K562 (cell line): ENCODE results near the gene JMY. TPM values are rescaled to one million over a fixed set of nuclear protein-coding genes. Genes with fewer than 3 reads are reported as not detected.

ENCODE experiments used
- ATAC-seq: fragments of 200-7000 bp; cut with Tn5 transposase; 3 replicates; pipeline ENCODE4 v1.9.1; 2020; ENCODE audit warnings: moderate library complexity
- BruUV-seq: library from RNA; stranded (reverse); fragments of 400-500 nt; replicated peaks from 2 replicates; lab custom pipeline; 2021; lab: Mats Ljungman, UMichigan
- CTCF ChIA-PET: fragments of 300-600 bp; formaldehyde crosslinking; extraction: SDS; loops from one replicate; lab custom pipeline; 2021; ENCODE audit warnings: low intra/inter-chr PET ratio; lab: Yijun Ruan, JAX
- POLR2A ChIA-PET: fragments of 300-600, 350-650 bp; sonication (Branson Sonifier 250); formaldehyde crosslinking; extraction: SDS; loops from one replicate; lab custom pipeline; 2021; ENCODE audit warnings: antibody characterized with exemption, inconsistent platforms; lab: Yijun Ruan, JAX
- DNase-seq, 4 experiments: peaks; one replicate each; pipeline versions ENCODE4 v3.0.0 to v3.0.0-alpha.2; 2011 to 2018; ENCODE audit warnings: low spot score in 3 of 4, mixed read lengths in 3 of 4; ENCODE audit errors: extremely low read depth in 1 of 4
- FAIRE-seq: peaks from 2 replicates; lab custom pipeline; 2011; peaks lifted over from hg19 to GRCh38; lab: Jason Lieb, UNC
- H2AFZ ChIP-seq: 2 replicates; pipeline ENCODE4 v1.6.0; 2011; ENCODE audit warnings: low read depth, low read length, control low read depth, inconsistent platforms
- H3K27ac ChIP-seq: fragments of 200-600 bp; 3 replicates; pipeline ENCODE4 v1.8.0; 2011; ENCODE audit warnings: low read depth, mild to moderate bottlenecking, control low read depth, inconsistent platforms, low read length, moderate library complexity, mixed read lengths; ENCODE audit errors: extremely low read depth
- H3K27me3 ChIP-seq, 2 experiments: fragments of 300-600 bp in 1 of 2; 2 replicates in 1 of 2; 3 replicates in 1 of 2; pipeline versions ENCODE4 v1.6.0 to v1.8.0; 2011; ENCODE audit warnings: inconsistent platforms in 2 of 2, low read length in 2 of 2, mild to moderate bottlenecking in 1 of 2, mixed read lengths in 1 of 2, moderate library complexity in 1 of 2; ENCODE audit not compliant: control insufficient read depth in 2 of 2, insufficient read depth in 2 of 2
- H3K36me3 ChIP-seq: fragments of 300-600 bp; 3 replicates; pipeline ENCODE4 v1.8.0; 2011; ENCODE audit warnings: mild to moderate bottlenecking, low read length, inconsistent platforms; ENCODE audit not compliant: control insufficient read depth, insufficient read depth
- H3K4me1 ChIP-seq, 2 experiments: fragments of 200-600 bp in 1 of 2; replicated peaks in 1 of 2; 2 replicates in 1 of 2; 3 replicates in 1 of 2; pipeline versions ENCODE4 v1.5.1 to v1.8.0; 2011; ENCODE audit warnings: inconsistent platforms in 2 of 2, low read length in 2 of 2, mild to moderate bottlenecking in 1 of 2, mixed read lengths in 1 of 2, moderate library complexity in 1 of 2; ENCODE audit not compliant: control insufficient read depth in 2 of 2, insufficient read depth in 2 of 2
- H3K4me2 ChIP-seq: 2 replicates; pipeline ENCODE4 v1.6.1; 2011; ENCODE audit warnings: low read length, control low read depth, inconsistent platforms, mixed read lengths; ENCODE audit not compliant: insufficient read depth
- H3K4me3 ChIP-seq: fragments of 200-600 bp; sonication (generic), shearing (Covaris generic); 2 replicates; pipeline ENCODE4 v1.5.1; 2016; ENCODE audit warnings: control low read depth, inconsistent platforms
- H3K79me2 ChIP-seq: fragments of 200-600 bp; 3 replicates; pipeline ENCODE4 v1.8.0; 2011; ENCODE audit warnings: low read length, inconsistent platforms; ENCODE audit not compliant: control insufficient read depth, insufficient read depth
- H3K9ac ChIP-seq, 2 experiments: 2 replicates each; pipeline versions ENCODE4 v1.6.0 to v1.6.1; 2011; ENCODE audit warnings: low read depth in 2 of 2, low read length in 2 of 2, control low read depth in 1 of 2, inconsistent platforms in 1 of 2, mild to moderate bottlenecking in 1 of 2, mixed read lengths in 1 of 2; ENCODE audit not compliant: insufficient read depth in 1 of 2
- H3K9me1 ChIP-seq: one replicate; pipeline ENCODE4 v1.6.0; 2011; ENCODE audit warnings: inconsistent platforms, mild to moderate bottlenecking, low read length, moderate library complexity; ENCODE audit not compliant: control insufficient read depth, insufficient read depth
- H3K9me3 ChIP-seq: replicated peaks from 2 replicates; pipeline ENCODE4 v1.5.1; 2011; ENCODE audit warnings: low read depth, low read length, inconsistent platforms; ENCODE audit not compliant: control insufficient read depth, insufficient read depth
- H4K20me1 ChIP-seq: replicated peaks from 2 replicates; pipeline ENCODE4 v1.6.1; 2011; ENCODE audit warnings: low read length, inconsistent platforms, mixed read lengths; ENCODE audit not compliant: control insufficient read depth, insufficient read depth
- BHLHE40 ChIP-seq: IDR thresholded peaks from 2 replicates; pipeline ENCODE4 v1.6.1; 2011; ENCODE audit warnings: low read length, improper control_type of control experiment
- CHD1 ChIP-seq: fragments of 200-600 bp; sonication (generic); IDR thresholded peaks from one replicate; pipeline ENCODE4 v1.6.1; 2012; ENCODE audit warnings: mild to moderate bottlenecking, moderate library complexity, low read length, inconsistent platforms
- CUX1 ChIP-seq: fragments of 200-800 bp; sonication (Bioruptor generic); IDR thresholded peaks from 2 replicates; pipeline ENCODE4 v1.6.1; 2016; ENCODE audit warnings: missing genetic modification characterization, missing compliant biosample characterization
- HMBOX1 ChIP-seq: sonication (generic); IDR thresholded peaks from 2 replicates; pipeline ENCODE4 v1.6.1; 2016
- NR2C1 ChIP-seq, 2 experiments: fragments of 450-650 bp; IDR thresholded peaks; 2 replicates each; pipeline ENCODE4 v1.6.1; 2017; ENCODE audit warnings: mild to moderate bottlenecking in 2 of 2, antibody characterized with exemption in 1 of 2, inconsistent platforms in 1 of 2, missing compliant biosample characterization in 1 of 2, missing genetic modification characterization in 1 of 2
- WGBS: fragments of 100-300 bp; shearing (Covaris generic); methylation state at CpG from one replicate; pipeline ENCODE4 v1.1.6; 2016; ENCODE audit warnings: low coverage, mixed read lengths; ENCODE audit not compliant: insufficient coverage; ENCODE audit errors: missing lambda C conversion rate; 5-methylcytosine and 5-hydroxymethylcytosine counted together
- in situ Hi-C: fragments of 300-500 bp; cut with MboI; formaldehyde crosslinking; loops from 4 replicates; pipeline ENCODE4 v1.15.0; 2018; ENCODE audit warnings: inconsistent platforms, mixed read lengths
- intact Hi-C: fragments of 100-400 bp; cut with micrococcal nuclease; formaldehyde crosslinking; loops from 2 replicates; pipeline ENCODE4 v1.14.2; 2022
- polyA plus RNA-seq, 8 experiments: library from polyadenylated mRNA; depleted of rRNA in 4 of 8; stranded (reverse) in 5 of 8; unstranded in 3 of 8; fragments of >200 nt; fragmentation: Nextera tagmentation in 2 of 8; fragmentation: Illumina TruSeq in 1 of 8; extraction: Ambion mirVana in 2 of 8; extraction: Trizol in 1 of 8; gene quantifications; 2 replicates each; pipeline versions ENCODE4 v1.2.1 to v1.2.3, GENCODE V29; 2011 to 2014; ENCODE audit warnings: inconsistent platforms in 1 of 8, missing spikeins in 1 of 8
- total RNA-seq, 7 experiments: library from RNA; depleted of rRNA in 6 of 7; stranded (reverse); fragments of >200 nt in 6 of 7; fragmentation: Illumina TruSeq in 2 of 7; extraction: Trizol in 2 of 7; gene quantifications; 2 replicates each; pipeline versions ENCODE4 v1.2.1 to v1.2.3, GENCODE V29; 2011 to 2021; ENCODE audit warnings: low replicate concordance in 1 of 7

The JMY gene
- total and polyA plus RNA-seq, 9 of the 15 experiments (the other 6 are each of a cell fraction or from before 2014, with no cell fraction given), result 1.1 to 5.5 (median 3.7) TPM

- no TSS peak for BruUV-seq
- Histone ChIP-seq H3K36me3 (no peaks in the 10 kb centered on the region), H3K4me1 (no peaks in the 10 kb centered on the region), H3K9me1 (no peaks in the 10 kb centered on the region), H3K4me2 (no peak overlapping the region), H4K20me1 (no peaks in the 10 kb centered on the region), H3K27ac (no peak overlapping the region), H3K9me3 (no peaks in the 10 kb centered on the region), H2AFZ (no peak overlapping the region), H3K27me3 (peaks cover 0 to 6% of the 10 kb centered on the region in 2 experiments; a peak in 1 of 5 replicates), H3K79me2 (no peaks in the 10 kb centered on the region), H3K4me3 (no peak overlapping the region), H3K9ac (no peak overlapping the region)
- POLR2A ChIA-PET, result interaction anchor here (0.9 kb wide), 1 partner anchor 61 kb away, joined by 3 read pairs; no protein-coding TSS in a partner anchor
- intact Hi-C loops (no loop called here), in situ Hi-C loops (no loop called here)
- no peak for ATAC-seq
- TF ChIP-seq CHD1 (no peak), HMBOX1 (peak; percentile 53), CUX1 (CRISPR knock-in tag) (no peak), BHLHE40 (no peak), NR2C1 (IDR thresholded peaks at IDR 0.05) (no peak), NR2C1 (tag; IDR thresholded peaks at IDR 0.05) (no peak)
- no peak for FAIRE-seq
- DNase-seq, result no peak
- CTCF ChIA-PET, result interaction anchor here (1.0 kb wide), 1 partner anchor 69 kb away, joined by 3 read pairs; no protein-coding TSS in a partner anchor
- WGBS, result 24% methylated on average over 4 of the region's 4 CpGs
These were observed 34.7 kb upstream of the JMY start for GRCh38 chr5:79201206-79201605.
